Activated CD4-positive, alpha-beta memory T cell treated with anti-CD3 and anti-CD28 coated beads for 36 hours (primary cell): Measurements from ENCODE around the gene FAM151A. TPM values are rescaled to one million over a fixed set of nuclear protein-coding genes. Genes with fewer than 3 reads are reported as not detected.

Experiments
- CTCF ChIA-PET: fragments of 350-600 bp; sonication (Branson Sonifier 250); formaldehyde crosslinking; loops from one replicate; lab custom pipeline; 2021; ENCODE audit warnings: antibody characterized with exemption, inconsistent platforms; lab: Charles Lee
- POLR2A ChIA-PET: fragments of 350-600 bp; sonication (Branson Sonifier 250); formaldehyde crosslinking; loops from one replicate; lab custom pipeline; 2021; ENCODE audit warnings: antibody characterized with exemption; lab: Charles Lee
- DNase-seq: peaks from one replicate; pipeline ENCODE4 v3.0.0-alpha.2; 2020
- H3K27ac Mint-ChIP-seq: one replicate; pipeline ENCODE4 v1.8.0; 2021; ENCODE audit warnings: mixed read lengths
- H3K27me3 Mint-ChIP-seq: one replicate; pipeline ENCODE4 v1.8.0; 2021; ENCODE audit warnings: mixed read lengths
- H3K36me3 Mint-ChIP-seq: one replicate; pipeline ENCODE4 v1.8.0; 2021; ENCODE audit warnings: mixed read lengths
- H3K4me1 Mint-ChIP-seq: one replicate; pipeline ENCODE4 v1.8.0; 2021; ENCODE audit warnings: low read depth, mixed read lengths
- H3K4me3 Mint-ChIP-seq: one replicate; pipeline ENCODE4 v1.8.0; 2021; ENCODE audit warnings: mild to moderate bottlenecking, mixed read lengths
- H3K9me3 Mint-ChIP-seq: one replicate; pipeline ENCODE4 v1.8.0; 2021; ENCODE audit warnings: mixed read lengths
- intact Hi-C: fragments of 100-400 bp; cut with micrococcal nuclease; formaldehyde crosslinking; loops from one replicate; pipeline ENCODE4 v1.15.1; 2023
- total RNA-seq, 2 experiments: library from RNA; stranded (reverse); gene quantifications; one replicate each; pipeline ENCODE4 v1.2.3, GENCODE V29; 2021

The FAM151A gene
- total RNA-seq, 2 experiments from 2014 or later = not detected

DNA sequence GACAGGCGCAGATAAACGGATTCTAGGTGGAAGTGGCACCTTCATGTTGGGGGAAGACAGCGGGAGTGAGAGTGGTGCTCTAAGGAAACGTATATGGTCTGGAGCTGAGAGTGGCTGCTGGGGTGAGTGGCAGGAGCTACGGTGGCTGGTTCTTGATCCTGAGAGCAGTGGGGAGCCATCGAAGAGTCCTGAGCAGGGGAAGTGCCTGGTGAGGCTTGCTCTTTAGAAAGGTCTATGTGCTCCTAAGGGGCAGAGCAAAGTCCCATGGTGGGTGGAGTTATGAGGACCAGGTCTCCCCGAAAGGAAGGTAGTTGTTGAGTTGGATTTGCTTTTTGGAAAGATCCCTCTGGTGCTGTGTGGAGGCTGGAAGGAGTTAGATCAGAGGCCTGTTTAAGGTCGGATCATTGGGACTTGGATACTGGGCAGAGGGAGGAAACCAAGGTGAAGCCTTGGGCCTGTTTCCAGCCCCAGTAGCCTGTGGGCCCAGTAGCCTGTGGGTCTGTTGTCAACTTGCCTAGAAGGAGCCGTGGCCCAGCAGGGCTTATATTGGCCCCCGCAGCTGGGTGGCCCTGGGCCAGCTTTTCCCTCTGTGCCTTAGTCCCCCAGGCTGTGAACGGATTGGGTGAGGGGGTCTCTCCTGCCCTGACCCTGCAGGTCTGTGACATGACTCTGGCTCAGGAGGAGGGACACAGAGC is 42.3 kb downstream of the FAM151A start:
- POLR2A ChIA-PET = no interaction called here
- H3K36me3 Mint-ChIP-seq = no peaks in the 10 kb centered on the region
- intact Hi-C loops = no loop called here
- H3K4me1 Mint-ChIP-seq = no peaks in the 10 kb centered on the region
- H3K4me3 Mint-ChIP-seq = no peak overlapping the region
- no peak for DNase-seq
- no peaks in the 10 kb centered on the region for H3K27me3 Mint-ChIP-seq
- CTCF ChIA-PET = no interaction called here
- no peaks in the 10 kb centered on the region for H3K9me3 Mint-ChIP-seq
- H3K27ac Mint-ChIP-seq = no peak overlapping the region

DNA sequence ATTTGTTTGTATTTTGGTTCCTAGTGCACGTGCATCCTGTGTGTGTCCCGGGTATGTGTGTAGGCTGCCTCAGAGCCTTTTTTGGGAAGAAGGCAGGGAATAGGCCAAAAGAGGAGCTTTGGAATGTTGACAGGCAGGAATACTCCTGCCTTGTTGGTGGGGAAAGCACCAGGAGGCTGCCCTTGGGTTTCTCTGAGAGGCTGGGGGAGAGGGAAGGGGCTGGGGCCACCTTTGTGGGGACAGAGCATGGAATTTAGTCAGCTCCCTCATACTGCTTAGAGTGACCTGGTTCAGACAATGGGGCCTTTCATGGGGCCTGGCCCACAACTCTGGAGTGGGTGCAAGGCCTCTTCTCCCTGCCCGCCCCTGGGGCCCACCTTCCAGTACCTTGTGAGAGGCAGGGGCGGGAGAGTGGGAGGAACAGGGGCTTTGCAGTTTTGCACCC is 44.0 kb downstream of the FAM151A start:
- no peak for DNase-seq
- H3K4me3 Mint-ChIP-seq = no peak overlapping the region
- no peaks in the 10 kb centered on the region for H3K36me3 Mint-ChIP-seq
- intact Hi-C loops = no loop called here
- no peaks in the 10 kb centered on the region for H3K4me1 Mint-ChIP-seq
- ChIA-PET CTCF (no interaction called here), POLR2A (no interaction called here)
- no peaks in the 10 kb centered on the region for H3K27me3 Mint-ChIP-seq
- no peak overlapping the region for H3K27ac Mint-ChIP-seq
- no peaks in the 10 kb centered on the region for H3K9me3 Mint-ChIP-seq

DNA sequence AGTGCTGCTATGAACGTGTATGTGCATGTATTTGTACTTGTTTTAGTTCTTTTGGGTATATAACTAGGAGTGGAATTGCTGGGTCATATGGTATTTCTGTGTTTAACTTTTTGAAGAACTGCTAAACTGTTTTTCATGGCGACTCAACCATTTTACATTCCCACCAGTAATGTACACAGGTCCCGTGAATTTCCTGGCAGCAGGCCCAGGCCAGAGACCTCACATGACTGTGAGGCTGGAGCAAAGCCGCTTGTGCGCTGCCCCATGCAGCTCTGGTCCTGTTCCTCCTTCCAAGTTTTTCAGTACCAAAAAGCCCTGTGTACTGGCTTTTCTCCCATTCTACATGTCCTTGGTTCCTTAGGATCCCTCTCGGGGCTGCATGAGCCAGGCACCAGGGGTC is 45.7 kb downstream of the FAM151A start:
- Mint-ChIP-seq H3K4me3 (no peak overlapping the region), H3K27ac (no peak overlapping the region), H3K4me1 (no peaks in the 10 kb centered on the region), H3K9me3 (no peaks in the 10 kb centered on the region), H3K36me3 (no peaks in the 10 kb centered on the region), H3K27me3 (no peaks in the 10 kb centered on the region)
- no peak for DNase-seq
- CTCF ChIA-PET = no interaction called here
- POLR2A ChIA-PET = no interaction called here
- intact Hi-C loops = no loop called here

DNA sequence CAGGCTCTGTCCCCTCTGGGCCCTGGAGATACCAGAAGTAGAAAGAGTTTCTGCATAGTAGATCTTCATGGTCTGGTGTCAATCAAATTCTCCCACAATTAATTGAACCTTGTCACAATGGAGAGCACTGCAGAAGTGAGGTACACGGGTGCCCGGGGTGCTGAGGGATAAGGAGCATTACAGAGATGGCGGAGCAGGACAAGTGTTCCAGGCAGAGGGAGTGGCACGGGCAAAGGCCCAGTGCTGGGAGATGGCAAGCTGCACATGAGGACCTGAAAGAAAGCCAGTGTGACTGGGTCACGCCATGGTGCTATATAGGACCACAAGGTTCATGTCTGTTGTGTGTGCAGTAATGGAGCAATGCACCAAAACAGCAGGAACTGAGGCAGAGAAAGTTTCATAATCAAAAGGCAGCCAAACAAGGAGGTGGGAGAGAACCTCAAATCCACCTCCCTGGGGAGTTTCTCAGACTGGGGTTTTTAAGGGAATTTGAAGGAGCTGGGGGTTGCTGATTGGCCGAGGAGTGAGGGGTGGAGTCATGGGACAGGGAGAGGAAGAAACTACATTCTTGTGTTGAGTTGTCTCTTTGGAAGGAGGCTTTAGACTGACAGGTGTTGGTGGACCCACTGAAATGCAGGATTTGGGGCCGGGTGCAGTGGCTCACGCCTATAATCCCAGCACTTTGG is 47.6 kb downstream of the FAM151A start:
- intact Hi-C loops = no loop called here
- POLR2A ChIA-PET = no interaction called here
- Mint-ChIP-seq H3K9me3 (no peaks in the 10 kb centered on the region), H3K27ac (no peak overlapping the region), H3K27me3 (no peaks in the 10 kb centered on the region), H3K36me3 (no peaks in the 10 kb centered on the region), H3K4me1 (no peaks in the 10 kb centered on the region), H3K4me3 (no peak overlapping the region)
- DNase-seq = no peak
- CTCF ChIA-PET = no interaction called here

DNA sequence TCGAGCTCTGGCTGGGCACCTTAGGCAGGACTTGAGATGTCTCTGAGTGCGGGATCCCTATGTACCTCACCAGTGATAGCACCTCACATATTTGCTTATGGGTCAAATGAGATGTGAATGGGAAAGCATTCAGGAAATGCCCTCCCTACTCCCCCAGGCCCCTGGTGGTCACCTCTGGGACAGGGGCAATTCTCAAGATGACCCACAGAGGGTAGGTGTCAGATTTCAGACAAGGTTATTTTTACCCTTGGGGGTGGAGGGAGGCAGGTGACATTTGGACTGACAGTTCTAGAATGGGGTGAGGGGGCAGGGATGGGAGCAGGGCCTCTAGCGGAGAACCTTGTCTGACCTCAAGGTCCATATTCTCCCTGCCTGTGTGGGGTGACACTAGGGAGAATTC is 48.2 kb downstream of the FAM151A start:
- H3K9me3 Mint-ChIP-seq = no peaks in the 10 kb centered on the region
- no peak overlapping the region for H3K27ac Mint-ChIP-seq
- ChIA-PET CTCF (no interaction called here), POLR2A (no interaction called here)
- no peaks in the 10 kb centered on the region for H3K36me3 Mint-ChIP-seq
- intact Hi-C loops = no loop called here
- no peaks in the 10 kb centered on the region for H3K4me1 Mint-ChIP-seq
- H3K4me3 Mint-ChIP-seq = no peak overlapping the region
- no peaks in the 10 kb centered on the region for H3K27me3 Mint-ChIP-seq
- DNase-seq = no peak

DNA sequence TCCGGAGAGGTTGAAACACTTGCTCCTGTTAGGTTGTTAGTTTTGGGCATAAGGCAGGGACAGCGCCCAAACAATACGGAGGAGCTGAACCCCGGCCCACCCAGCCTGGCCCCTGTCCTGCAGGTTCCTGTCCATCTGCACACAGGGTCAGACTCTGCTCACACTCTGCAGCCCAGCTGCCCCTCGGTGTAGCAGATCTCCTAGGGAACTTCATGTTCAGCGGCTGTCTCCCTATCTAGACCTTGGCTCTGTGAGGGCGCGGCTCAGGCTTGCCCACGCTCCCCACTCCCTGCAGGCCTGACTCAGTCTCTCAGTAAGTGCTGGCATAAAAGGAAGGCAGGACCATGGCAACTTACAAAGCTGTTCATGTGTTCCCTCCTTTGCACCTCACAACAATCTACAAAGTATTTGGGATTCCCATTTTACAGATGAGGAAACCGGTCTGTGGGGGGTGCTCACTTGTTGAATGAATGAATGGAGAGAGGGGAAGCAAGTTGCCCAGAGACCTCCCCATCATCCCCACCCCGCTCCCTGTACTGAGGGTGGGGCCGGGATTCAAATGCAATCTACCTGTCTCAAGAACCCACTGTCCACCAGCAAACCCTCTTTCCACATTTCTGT is 49.1 kb downstream of the FAM151A start:
- no peak for DNase-seq
- Mint-ChIP-seq H3K36me3 (no peaks in the 10 kb centered on the region), H3K4me3 (no peak overlapping the region), H3K9me3 (no peaks in the 10 kb centered on the region), H3K27ac (no peak overlapping the region), H3K27me3 (no peaks in the 10 kb centered on the region), H3K4me1 (no peaks in the 10 kb centered on the region)
- intact Hi-C loops = no loop called here
- CTCF ChIA-PET = interaction anchor here (0.6 kb wide), 1 partner anchor 303 kb away, joined by 3 read pairs; no protein-coding TSS in a partner anchor
- POLR2A ChIA-PET = no interaction called here

DNA sequence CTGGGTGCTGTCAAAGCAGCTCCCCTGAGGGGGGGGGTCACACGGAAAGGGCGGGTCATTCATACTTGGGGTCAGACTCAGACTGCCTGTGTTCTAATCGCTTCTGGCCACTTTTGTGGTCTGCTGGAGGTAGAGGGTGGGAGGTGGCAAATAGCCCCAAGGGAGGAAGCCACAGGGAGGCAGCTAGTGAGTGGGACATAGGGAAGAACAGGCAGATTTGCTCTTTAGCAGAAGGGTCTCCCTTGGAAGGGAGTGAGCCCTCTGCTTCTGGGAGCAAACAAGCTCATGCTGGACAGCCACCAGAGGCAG is 50.8 kb downstream of the FAM151A start:
- Mint-ChIP-seq H3K36me3 (no peaks in the 10 kb centered on the region), H3K27me3 (no peaks in the 10 kb centered on the region), H3K4me3 (no peak overlapping the region), H3K9me3 (no peaks in the 10 kb centered on the region), H3K27ac (no peak overlapping the region), H3K4me1 (no peaks in the 10 kb centered on the region)
- intact Hi-C loops = no loop called here
- DNase-seq = no peak
- ChIA-PET CTCF (no interaction called here), POLR2A (no interaction called here)

DNA sequence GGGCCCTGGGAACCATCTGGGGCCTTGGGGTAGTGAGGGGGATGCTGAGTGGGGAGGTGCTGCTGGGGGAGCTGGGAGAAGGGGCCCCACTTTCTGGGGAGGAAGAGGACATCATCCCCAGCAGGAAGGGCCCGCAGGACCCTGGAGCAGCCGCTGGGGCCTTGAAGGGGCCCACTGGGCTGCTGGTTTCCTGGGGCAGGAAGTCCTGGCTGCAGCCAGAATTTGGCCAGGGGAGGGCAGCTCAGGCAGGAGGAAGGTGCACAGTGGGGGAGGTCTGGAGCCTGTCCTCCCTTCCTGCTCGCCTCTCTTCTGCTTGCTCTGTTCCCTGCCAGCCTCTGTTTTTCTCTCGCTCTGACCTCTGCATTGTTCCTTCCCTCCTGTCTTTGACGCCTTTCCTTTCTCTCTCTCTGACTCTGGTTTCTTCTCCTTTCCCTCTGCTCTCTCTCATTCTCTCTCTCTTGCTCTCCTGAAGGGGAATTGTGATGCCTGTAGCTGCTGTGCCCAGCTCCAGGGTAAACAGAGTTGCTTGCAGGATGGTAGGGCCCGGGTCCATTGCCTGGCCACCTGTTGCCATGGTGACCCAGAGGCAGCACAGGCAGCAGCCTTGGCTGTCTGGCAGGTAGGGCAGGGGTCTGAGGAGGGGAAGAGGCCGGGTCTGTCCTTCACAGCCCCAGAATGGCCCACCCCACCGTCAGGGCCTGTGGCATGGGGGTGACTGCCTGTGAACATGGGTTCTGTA is 51.4 kb downstream of the FAM151A start:
- Mint-ChIP-seq H3K36me3 (no peaks in the 10 kb centered on the region), H3K27me3 (no peaks in the 10 kb centered on the region), H3K27ac (no peak overlapping the region), H3K9me3 (no peaks in the 10 kb centered on the region), H3K4me1 (no peaks in the 10 kb centered on the region), H3K4me3 (no peak overlapping the region)
- CTCF ChIA-PET = no interaction called here
- no peak for DNase-seq
- POLR2A ChIA-PET = no interaction called here
- intact Hi-C loops = no loop called here

DNA sequence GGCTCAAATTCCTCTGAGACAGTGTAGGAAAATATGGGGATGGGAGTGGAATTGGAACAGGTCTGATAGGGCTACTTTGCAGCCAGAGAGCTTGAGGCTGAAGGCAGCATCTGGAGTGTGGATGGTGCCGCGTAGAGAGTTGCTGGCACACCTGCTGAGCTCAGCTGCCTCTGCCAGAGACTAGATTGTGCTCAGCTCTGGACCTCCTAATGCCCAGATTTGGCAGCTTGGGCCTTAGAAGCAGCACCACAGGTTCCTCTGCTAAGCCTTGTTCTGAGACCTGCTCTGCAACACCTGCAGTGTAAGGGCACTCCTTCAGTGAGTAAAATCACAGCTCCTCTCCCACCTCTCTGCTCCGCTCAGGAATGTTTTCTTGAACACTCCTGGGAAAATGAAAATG is 52.0 kb downstream of the FAM151A start:
- CTCF ChIA-PET = no interaction called here
- Mint-ChIP-seq H3K9me3 (no peaks in the 10 kb centered on the region), H3K36me3 (no peaks in the 10 kb centered on the region)

DNA sequence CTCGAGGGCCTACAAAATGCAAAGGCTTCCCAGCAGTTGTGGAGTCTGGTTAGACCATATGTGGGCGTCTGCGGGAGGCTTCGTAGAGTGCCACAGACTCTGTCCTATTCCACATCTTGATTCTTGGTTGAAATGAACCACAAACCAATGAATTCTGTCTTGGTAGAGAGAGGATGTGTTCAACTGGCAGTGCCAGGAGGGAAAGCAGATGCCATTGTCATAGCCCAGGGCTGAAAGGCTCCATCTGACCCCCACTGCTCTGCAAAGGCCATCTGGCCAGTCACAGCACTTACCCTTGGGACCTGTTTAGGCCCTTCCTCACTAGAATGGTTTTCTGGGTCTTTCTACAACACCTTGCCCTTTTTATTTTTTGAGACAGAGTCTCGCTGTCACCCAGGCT is 53.2 kb downstream of the FAM151A start:
- intact Hi-C loops = no loop called here
- H3K27me3 Mint-ChIP-seq = no peaks in the 10 kb centered on the region
- DNase-seq = no peak
- ChIA-PET POLR2A (no interaction called here), CTCF (no interaction called here)
- H3K27ac Mint-ChIP-seq = no peak overlapping the region
- no peaks in the 10 kb centered on the region for H3K9me3 Mint-ChIP-seq
- H3K4me1 Mint-ChIP-seq = no peaks in the 10 kb centered on the region
- no peaks in the 10 kb centered on the region for H3K36me3 Mint-ChIP-seq
- H3K4me3 Mint-ChIP-seq = no peak overlapping the region

More for the DNA sequence above, 52.0 kb downstream of the FAM151A start:
- intact Hi-C loops = no loop called here
- H3K27me3 Mint-ChIP-seq = no peaks in the 10 kb centered on the region
- POLR2A ChIA-PET = no interaction called here
- no peak overlapping the region for H3K4me3 Mint-ChIP-seq
- DNase-seq = no peak
- H3K4me1 Mint-ChIP-seq = no peaks in the 10 kb centered on the region
- no peak overlapping the region for H3K27ac Mint-ChIP-seq

DNA sequence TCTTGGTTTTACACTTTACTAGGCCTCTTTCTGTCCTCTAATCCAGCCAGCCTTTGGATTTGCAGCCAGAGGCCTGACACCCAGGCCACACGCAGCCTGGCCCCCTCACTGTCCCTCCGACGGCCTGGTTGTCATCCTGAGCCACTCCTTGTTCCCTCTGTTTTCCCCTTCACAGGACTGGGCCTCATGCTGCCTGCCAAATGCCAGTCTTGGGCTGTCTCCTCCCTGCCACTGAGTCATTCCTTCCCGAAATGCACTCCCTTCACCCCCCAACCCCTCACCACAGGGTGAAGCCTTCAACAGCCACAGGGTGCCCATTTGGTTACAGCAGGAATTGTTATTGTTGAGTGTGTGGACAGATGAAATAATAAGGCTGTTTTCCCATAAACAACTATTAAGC is 54.0 kb downstream of the FAM151A start:
- Mint-ChIP-seq H3K9me3 (no peaks in the 10 kb centered on the region), H3K4me1 (no peaks in the 10 kb centered on the region), H3K27me3 (no peaks in the 10 kb centered on the region), H3K36me3 (no peaks in the 10 kb centered on the region), H3K4me3 (no peak overlapping the region), H3K27ac (no peak overlapping the region)
- CTCF ChIA-PET = no interaction called here
- intact Hi-C loops = no loop called here
- POLR2A ChIA-PET = no interaction called here
- DNase-seq = no peak

DNA sequence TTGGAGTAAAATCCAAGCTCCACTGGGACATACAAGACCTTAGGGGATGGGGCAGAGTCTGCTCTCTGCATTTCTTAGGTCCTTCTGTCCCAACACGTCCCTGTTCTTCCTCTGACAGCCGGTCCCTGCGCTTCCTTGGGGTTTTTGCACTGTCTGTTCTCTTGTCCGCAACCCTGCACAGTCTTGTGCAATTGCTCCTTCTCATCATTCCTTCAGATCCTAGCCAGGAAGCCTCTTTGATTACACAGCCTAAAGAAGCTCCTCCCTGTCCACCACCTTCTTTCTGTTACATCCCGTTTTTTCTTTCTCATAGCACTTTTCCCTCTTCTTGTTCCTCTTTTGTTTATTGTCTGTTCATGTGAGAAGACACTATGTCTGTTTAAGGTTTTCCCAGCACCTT is 55.4 kb downstream of the FAM151A start:
- no peaks in the 10 kb centered on the region for H3K36me3 Mint-ChIP-seq
- no peak for DNase-seq
- no peaks in the 10 kb centered on the region for H3K27me3 Mint-ChIP-seq
- ChIA-PET POLR2A (no interaction called here), CTCF (no interaction called here)
- H3K9me3 Mint-ChIP-seq = no peaks in the 10 kb centered on the region
- H3K27ac Mint-ChIP-seq = no peak overlapping the region
- intact Hi-C loops = no loop called here
- no peak overlapping the region for H3K4me3 Mint-ChIP-seq
- H3K4me1 Mint-ChIP-seq = no peaks in the 10 kb centered on the region
